RPMI8226 (cell line): ENCODE data around the gene MED19.
"Not testable (repeated sequence)": the region's sequence is repeated elsewhere in the genome, so short reads cannot be mapped to it uniquely, and the experiment has no call there.

Source experiments
- DNase-seq: peaks from one replicate; pipeline ENCODE4 v3.0.0-alpha.2; 2015

The MED19 gene

GRCh38 chr11:57711414-57712255, at the start of gene MED19:
MED19 (minus strand) TSS chr11:57712215; CDS start chr11:57712179, 36 bp downstream.
- peak; percentile 98 for DNase-seq

- no peak for DNase-seq
These were observed 46.2 kb upstream of the MED19 start for GRCh38 chr11:57758174-57758573.

GRCh38 chr11:57752954-57753353, 40.9 kb upstream of the MED19 start:
- no peak for DNase-seq

GRCh38 chr11:57751676-57752253, 39.8 kb upstream of the MED19 start, which contains the start of gene BTBD18:
BTBD18 (minus strand) TSS chr11:57751819; CDS start chr11:57751188, 631 bp downstream.
- DNase-seq = peak; percentile 10

- DNase-seq = no peak
These were observed 39.2 kb upstream of the MED19 start for GRCh38 chr11:57751176-57751575.

GRCh38 chr11:57746920-57747319, 34.9 kb upstream of the MED19 start:
- DNase-seq = no peak

GRCh38 chr11:57745206-57745605, 33.2 kb upstream of the MED19 start:
- no peak for DNase-seq

GRCh38 chr11:57744357-57744756, 32.3 kb upstream of the MED19 start:
- DNase-seq = no peak

- no peak for DNase-seq
These were observed 30.1 kb upstream of the MED19 start for GRCh38 chr11:57742087-57742452.

- DNase-seq = peak; percentile 99
These were observed 29.4 kb upstream of the MED19 start, which contains the start of gene SELENOH for GRCh38 chr11:57741132-57742086. SELENOH (plus strand) TSS chr11:57741491; CDS start chr11:57741596, 105 bp downstream.

GRCh38 chr11:57735619-57736298, 23.7 kb upstream of the MED19 start:
- no peak for DNase-seq

GRCh38 chr11:57732661-57733060, 20.6 kb upstream of the MED19 start:
- no peak for DNase-seq

- DNase-seq = no peak
These were observed 17.5 kb upstream of the MED19 start for GRCh38 chr11:57729479-57729878.

GRCh38 chr11:57728829-57729228, 16.8 kb upstream of the MED19 start:
- DNase-seq = no peak

- no peak for DNase-seq
These were observed 15.2 kb upstream of the MED19 start for GRCh38 chr11:57727185-57727584.

- DNase-seq = not testable (repeated sequence)
These were observed 4.7 kb upstream of the MED19 start for GRCh38 chr11:57716726-57717125.

- no peak for DNase-seq
These were observed 1.8 kb upstream of the MED19 start for GRCh38 chr11:57713835-57714234.

- peak; percentile 98 for DNase-seq
These were observed 488 bp upstream of the MED19 start, which contains the start of gene TMX2 for GRCh38 chr11:57712256-57713150. TMX2 (plus strand) TSS chr11:57712593; CDS start chr11:57712619, 26 bp downstream.

GRCh38 chr11:57709802-57710367, 2.1 kb downstream of the MED19 start:
- DNase-seq = no peak

GRCh38 chr11:57705432-57705831, 6.6 kb downstream of the MED19 start:
- DNase-seq = not testable (repeated sequence)

- no peak for DNase-seq
These were observed 7.1 kb downstream of the MED19 start for GRCh38 chr11:57704932-57705331.
